Caco-2 (cell line): ENCODE results near the gene TMEM198. TPM values are rescaled to one million over a fixed set of nuclear protein-coding genes. Genes with fewer than 3 reads are reported as not detected.

ENCODE experiments used
- BruUV-seq: library from RNA; stranded (reverse); fragments of 400-500 nt; replicated peaks from 2 replicates; lab custom pipeline; 2021; lab: Mats Ljungman, UMichigan
- CTCF ChIA-PET: fragments of 300-600 bp; sonication (Branson Sonifier 250); formaldehyde crosslinking; loops from one replicate; lab custom pipeline; 2022; ENCODE audit warnings: antibody characterized with exemption; lab: Charles Lee
- POLR2A ChIA-PET: fragments of 300-600 bp; sonication (Branson Sonifier 250); formaldehyde crosslinking; loops from one replicate; lab custom pipeline; 2022; ENCODE audit warnings: antibody characterized with exemption; lab: Charles Lee
- DNase-seq, 2 experiments: peaks; one replicate each; pipeline versions ENCODE4 v3.0.0 to v3.0.0-alpha.2; 2020 to 2022
- H3K27me3 ChIP-seq: replicated peaks from 2 replicates; pipeline ENCODE4 v1.6.0; 2011; ENCODE audit warnings: low read length; ENCODE audit not compliant: control insufficient read depth, insufficient read depth
- H3K36me3 ChIP-seq: 2 replicates; pipeline ENCODE4 v1.5.1; 2011; ENCODE audit warnings: low read length; ENCODE audit not compliant: control insufficient read depth, insufficient read depth
- H3K4me1 ChIP-seq: fragments of 250-450 bp; sonication (Bioruptor Pico); 2 replicates; pipeline ENCODE4 v1.5.1; 2020; ENCODE audit warnings: mild to moderate bottlenecking
- H3K4me3 ChIP-seq: 2 replicates; pipeline ENCODE4 v1.5.1; 2011; ENCODE audit warnings: low read depth, mild to moderate bottlenecking, control low read depth, low read length
- H3K9me3 ChIP-seq: fragments of 250-450 bp; sonication (Bioruptor Pico); 2 replicates; pipeline ENCODE4 v1.5.1; 2020; ENCODE audit warnings: mild to moderate bottlenecking, moderate library complexity
- H3K27ac Mint-ChIP-seq: one replicate; pipeline ENCODE4 v1.8.0; 2022; ENCODE audit warnings: mixed read lengths; ENCODE audit not compliant: unreplicated experiment
- H3K27me3 Mint-ChIP-seq: one replicate; pipeline ENCODE4 v1.8.0; 2022; ENCODE audit warnings: mixed read lengths; ENCODE audit not compliant: insufficient read depth, unreplicated experiment
- H3K36me3 Mint-ChIP-seq: one replicate; pipeline ENCODE4 v1.8.0; 2022; ENCODE audit warnings: mild to moderate bottlenecking, mixed read lengths; ENCODE audit not compliant: insufficient read depth, unreplicated experiment
- H3K4me1 Mint-ChIP-seq: one replicate; pipeline ENCODE4 v1.8.0; 2022; ENCODE audit warnings: low read depth, mixed read lengths; ENCODE audit not compliant: unreplicated experiment
- H3K4me3 Mint-ChIP-seq: one replicate; pipeline ENCODE4 v1.8.0; 2022; ENCODE audit warnings: mild to moderate bottlenecking, moderate library complexity, mixed read lengths; ENCODE audit not compliant: unreplicated experiment
- H3K9me3 Mint-ChIP-seq: one replicate; pipeline ENCODE4 v1.8.0; 2022; ENCODE audit warnings: mixed read lengths; ENCODE audit not compliant: unreplicated experiment
- CTCF ChIP-seq, 2 experiments: fragments of 200-600 bp in 1 of 2; IDR thresholded peaks; 1 replicate in 1 of 2; 2 replicates in 1 of 2; pipeline versions ENCODE4 v1.5.1 to v1.8.0; 2011 to 2022; ENCODE audit warnings: antibody characterized with exemption in 1 of 2, control low read depth in 1 of 2, inconsistent platforms in 1 of 2, low read depth in 1 of 2, low read length in 1 of 2, mild to moderate bottlenecking in 1 of 2, moderate library complexity in 1 of 2; ENCODE audit not compliant: insufficient read depth in 1 of 2, severe bottlenecking in 1 of 2, unreplicated experiment in 1 of 2
- intact Hi-C: fragments of 100-400 bp; cut with micrococcal nuclease; formaldehyde crosslinking; loops from one replicate; pipeline ENCODE4 v1.10.0; 2022; ENCODE audit not compliant: unreplicated experiment
- total RNA-seq: library from RNA; stranded (reverse); gene quantifications from 2 replicates; pipeline ENCODE4 v1.2.3, GENCODE V29; 2022

Gene TMEM198
- total RNA-seq, 1 experiment from 2014 or later: 8.5 TPM

GRCh38 chr2:219554350-219554749, 10.5 kb downstream of the TMEM198 start:
- CTCF ChIA-PET: no interaction called here
- intact Hi-C loops: no loop called here
- H3K4me1 ChIP-seq: peaks cover 4% of the 10 kb centered on the region
- no peaks in the 10 kb centered on the region for H3K9me3 ChIP-seq
- Mint-ChIP-seq H3K36me3 (peaks cover 5% of the 10 kb centered on the region), H3K27ac (no peak overlapping the region), H3K27me3 (no peaks in the 10 kb centered on the region), H3K4me1 (no peaks in the 10 kb centered on the region), H3K9me3 (no peaks in the 10 kb centered on the region), H3K4me3 (no peak overlapping the region)
- no TSS peak for BruUV-seq
- no peak for TF ChIP-seq CTCF (IDR thresholded peaks at IDR 0.05; ENCODE audit: insufficient read depth in 1 of 2, low read depth in 1 of 2, low read length in 1 of 2, severe bottlenecking in 1 of 2, unreplicated experiment in 1 of 2)
- H3K36me3 ChIP-seq: no peaks in the 10 kb centered on the region
- H3K27me3 ChIP-seq: no peaks in the 10 kb centered on the region; the same call in 1 of the 2 replicates
- H3K4me3 ChIP-seq: no peak overlapping the region
- POLR2A ChIA-PET: no interaction called here
- DNase-seq: no peak

DNA sequence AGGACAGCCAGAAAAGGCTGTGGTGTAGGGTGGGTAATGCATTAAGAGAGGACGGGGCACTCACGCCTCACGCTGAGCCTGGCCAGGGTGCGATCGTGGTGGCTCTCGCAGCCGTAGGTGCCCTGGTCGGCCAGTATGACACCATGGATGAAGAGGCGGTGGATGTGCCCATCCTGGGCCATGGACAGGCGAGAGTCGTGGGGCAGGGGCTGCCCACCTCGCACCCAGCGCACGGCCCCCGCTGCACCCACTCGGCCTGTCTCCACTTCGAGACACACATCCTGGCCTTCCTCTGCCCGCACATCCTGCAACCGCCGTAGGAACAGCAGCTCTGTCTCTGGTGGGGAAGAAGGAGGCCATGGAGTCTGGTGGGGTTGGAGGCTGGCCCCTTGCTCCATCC, 12.1 kb downstream of the TMEM198 start:
- no peak for TF ChIP-seq CTCF (IDR thresholded peaks at IDR 0.05; ENCODE audit: insufficient read depth in 1 of 2, low read depth in 1 of 2, low read length in 1 of 2, severe bottlenecking in 1 of 2, unreplicated experiment in 1 of 2)
- POLR2A ChIA-PET: no interaction called here
- intact Hi-C loops: no loop called here
- no peak overlapping the region for H3K4me3 ChIP-seq
- H3K9me3 ChIP-seq: no peaks in the 10 kb centered on the region
- no peaks in the 10 kb centered on the region for H3K36me3 ChIP-seq
- Mint-ChIP-seq H3K36me3 (peaks cover 6% of the 10 kb centered on the region), H3K27me3 (no peaks in the 10 kb centered on the region), H3K27ac (no peak overlapping the region), H3K4me1 (peaks cover 5% of the 10 kb centered on the region), H3K9me3 (no peaks in the 10 kb centered on the region), H3K4me3 (no peak overlapping the region)
- H3K4me1 ChIP-seq: peaks cover 8% of the 10 kb centered on the region
- no peaks in the 10 kb centered on the region; the same call in 1 of the 2 replicates for H3K27me3 ChIP-seq
- no TSS peak for BruUV-seq
- DNase-seq: no peak
- CTCF ChIA-PET: no interaction called here

- DNase-seq: no peak
- Histone ChIP-seq H3K4me3 (no peak overlapping the region), H3K27me3 (no peaks in the 10 kb centered on the region; the same call in 1 of the 2 replicates), H3K36me3 (no peaks in the 10 kb centered on the region), H3K4me1 (peaks cover 13% of the 10 kb centered on the region), H3K9me3 (no peaks in the 10 kb centered on the region)
- Mint-ChIP-seq H3K27me3 (no peaks in the 10 kb centered on the region), H3K4me1 (peaks cover 10% of the 10 kb centered on the region), H3K36me3 (peaks cover 10% of the 10 kb centered on the region), H3K9me3 (no peaks in the 10 kb centered on the region), H3K4me3 (no peak overlapping the region), H3K27ac (no peak overlapping the region)
- ChIA-PET CTCF (no interaction called here), POLR2A (no interaction called here)
- no TSS peak for BruUV-seq
- TF ChIP-seq CTCF (IDR thresholded peaks at IDR 0.05; ENCODE audit: insufficient read depth in 1 of 2, low read depth in 1 of 2, low read length in 1 of 2, severe bottlenecking in 1 of 2, unreplicated experiment in 1 of 2): no peak
- intact Hi-C loops: no loop called here
Observed at GRCh38 chr2:219556413-219556812, 12.6 kb downstream of the TMEM198 start.
